A549 treated with GW870086 at 1 μM for 4 hours (cell line): Measurements from ENCODE around the gene PCLO. TPM values are rescaled to one million over a fixed set of nuclear protein-coding genes. Genes with fewer than 3 reads are reported as not detected.

Source experiments
- total RNA-seq: library from RNA; stranded (reverse); fragments of 200-300 nt; extraction: Qiagen RNA extraction; gene quantifications from 5 replicates; pipeline ENCODE4 v1.2.3, GENCODE V29; 2022; ENCODE audit warnings: low read depth

Gene PCLO, protein sequence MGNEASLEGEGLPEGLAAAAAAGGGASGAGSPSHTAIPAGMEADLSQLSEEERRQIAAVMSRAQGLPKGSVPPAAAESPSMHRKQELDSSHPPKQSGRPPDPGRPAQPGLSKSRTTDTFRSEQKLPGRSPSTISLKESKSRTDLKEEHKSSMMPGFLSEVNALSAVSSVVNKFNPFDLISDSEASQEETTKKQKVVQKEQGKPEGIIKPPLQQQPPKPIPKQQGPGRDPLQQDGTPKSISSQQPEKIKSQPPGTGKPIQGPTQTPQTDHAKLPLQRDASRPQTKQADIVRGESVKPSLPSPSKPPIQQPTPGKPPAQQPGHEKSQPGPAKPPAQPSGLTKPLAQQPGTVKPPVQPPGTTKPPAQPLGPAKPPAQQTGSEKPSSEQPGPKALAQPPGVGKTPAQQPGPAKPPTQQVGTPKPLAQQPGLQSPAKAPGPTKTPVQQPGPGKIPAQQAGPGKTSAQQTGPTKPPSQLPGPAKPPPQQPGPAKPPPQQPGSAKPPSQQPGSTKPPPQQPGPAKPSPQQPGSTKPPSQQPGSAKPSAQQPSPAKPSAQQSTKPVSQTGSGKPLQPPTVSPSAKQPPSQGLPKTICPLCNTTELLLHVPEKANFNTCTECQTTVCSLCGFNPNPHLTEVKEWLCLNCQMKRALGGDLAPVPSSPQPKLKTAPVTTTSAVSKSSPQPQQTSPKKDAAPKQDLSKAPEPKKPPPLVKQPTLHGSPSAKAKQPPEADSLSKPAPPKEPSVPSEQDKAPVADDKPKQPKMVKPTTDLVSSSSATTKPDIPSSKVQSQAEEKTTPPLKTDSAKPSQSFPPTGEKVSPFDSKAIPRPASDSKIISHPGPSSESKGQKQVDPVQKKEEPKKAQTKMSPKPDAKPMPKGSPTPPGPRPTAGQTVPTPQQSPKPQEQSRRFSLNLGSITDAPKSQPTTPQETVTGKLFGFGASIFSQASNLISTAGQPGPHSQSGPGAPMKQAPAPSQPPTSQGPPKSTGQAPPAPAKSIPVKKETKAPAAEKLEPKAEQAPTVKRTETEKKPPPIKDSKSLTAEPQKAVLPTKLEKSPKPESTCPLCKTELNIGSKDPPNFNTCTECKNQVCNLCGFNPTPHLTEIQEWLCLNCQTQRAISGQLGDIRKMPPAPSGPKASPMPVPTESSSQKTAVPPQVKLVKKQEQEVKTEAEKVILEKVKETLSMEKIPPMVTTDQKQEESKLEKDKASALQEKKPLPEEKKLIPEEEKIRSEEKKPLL (N-terminal part only)
- total RNA-seq, result 0.88 to 1.4 TPM (median 1.1 TPM) in 5 replicates

DNA sequence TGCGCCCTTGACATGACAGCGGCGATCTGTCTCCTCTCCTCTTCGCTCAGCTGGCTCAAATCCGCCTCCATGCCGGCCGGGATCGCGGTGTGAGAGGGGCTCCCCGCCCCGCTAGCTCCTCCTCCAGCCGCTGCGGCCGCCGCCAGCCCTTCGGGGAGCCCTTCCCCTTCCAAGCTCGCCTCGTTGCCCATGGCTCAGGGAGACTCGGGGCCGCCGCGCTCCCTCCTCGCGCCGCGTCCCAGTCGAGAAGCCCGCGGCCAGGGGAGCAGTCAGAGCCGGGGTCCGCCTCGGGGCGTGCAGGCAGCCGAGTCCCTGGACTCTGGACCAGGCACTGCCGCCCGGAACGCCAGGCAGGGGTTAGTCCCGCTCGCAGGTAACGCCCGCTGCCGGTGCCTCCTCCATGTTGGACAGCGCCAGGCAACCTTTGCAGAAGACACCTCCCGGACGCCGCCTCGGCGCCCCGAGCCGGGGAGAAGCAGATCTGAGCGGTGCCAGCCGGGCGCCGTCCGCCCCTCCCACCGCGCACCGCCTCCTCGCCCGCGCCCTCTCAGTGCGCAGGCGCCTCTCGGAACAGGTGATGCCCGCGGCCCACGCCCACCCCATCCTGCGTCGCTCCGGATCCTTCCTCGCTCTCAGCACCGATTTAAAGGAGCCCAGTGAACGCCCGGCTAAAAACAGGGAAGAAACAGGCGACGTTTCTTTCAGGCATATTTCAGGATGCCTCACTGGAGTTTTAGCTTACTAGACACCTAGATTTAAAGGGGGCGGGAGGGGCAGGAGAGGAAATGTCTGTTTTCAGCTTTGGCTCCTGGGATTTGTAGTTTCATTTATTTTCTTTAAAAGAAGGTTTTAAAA, at the start of gene PCLO:
TSS of gene PCLO (minus strand) at position 483 of the 855 bp plus-strand sequence. CDS start at position 191, 292 bp downstream.

